HG03575 (cell line): ENCODE data around the gene CNR1.
A peak's percentile ranks its signal among the peaks of the same experiment; 100 is the strongest.
"Not testable (repeated sequence)": the region's sequence is repeated elsewhere in the genome, so short reads cannot be mapped to it uniquely, and the experiment has no call there.

Experiments
- ATAC-seq: cut with Tn5 transposase; IDR thresholded peaks from one replicate; pipeline ENCODE4 v1.9.1; 2021; ENCODE audit not compliant: unreplicated experiment, insufficient number of reproducible peaks, low FRiP score; ENCODE audit errors: extremely low read depth

CNR1 gene

DNA sequence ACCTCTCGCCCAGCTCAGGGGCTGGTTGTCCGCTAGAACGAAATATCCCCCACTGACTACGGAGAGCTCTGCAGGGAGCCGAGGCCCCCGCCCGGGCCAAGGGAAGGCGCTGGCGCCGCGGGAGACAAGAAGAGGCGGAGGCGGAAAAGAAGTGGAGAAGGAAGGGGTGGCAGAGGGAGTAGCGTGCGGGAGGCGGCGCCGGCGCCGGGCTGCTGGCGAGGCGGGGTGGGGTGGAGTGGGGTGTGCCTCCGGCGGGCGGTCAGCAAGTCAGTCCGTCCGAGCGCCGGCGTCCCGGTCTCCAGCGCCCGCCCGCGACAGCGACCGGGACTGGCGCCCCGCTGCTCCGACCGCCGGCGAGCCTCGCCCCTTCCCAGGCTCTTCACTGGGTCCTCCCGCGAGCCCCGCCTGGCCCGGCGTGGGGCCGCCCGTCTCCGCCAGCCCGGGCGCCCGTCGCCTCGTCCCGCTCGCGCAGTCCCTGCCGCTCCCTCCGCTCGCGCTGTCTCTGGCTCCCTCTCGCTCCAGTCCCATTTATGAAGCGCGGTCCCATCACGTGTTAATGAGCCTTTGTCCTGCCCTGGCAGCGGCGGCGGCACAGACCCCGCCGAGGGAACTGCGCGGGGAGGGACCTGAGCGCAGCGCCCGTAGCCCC lies at the start of gene CNR1:
TSS of gene CNR1 (minus strand) at position 504 of the 649 bp plus-strand sequence. CDS start 21,073 bp downstream, outside the sequence.
- no peak for ATAC-seq

DNA sequence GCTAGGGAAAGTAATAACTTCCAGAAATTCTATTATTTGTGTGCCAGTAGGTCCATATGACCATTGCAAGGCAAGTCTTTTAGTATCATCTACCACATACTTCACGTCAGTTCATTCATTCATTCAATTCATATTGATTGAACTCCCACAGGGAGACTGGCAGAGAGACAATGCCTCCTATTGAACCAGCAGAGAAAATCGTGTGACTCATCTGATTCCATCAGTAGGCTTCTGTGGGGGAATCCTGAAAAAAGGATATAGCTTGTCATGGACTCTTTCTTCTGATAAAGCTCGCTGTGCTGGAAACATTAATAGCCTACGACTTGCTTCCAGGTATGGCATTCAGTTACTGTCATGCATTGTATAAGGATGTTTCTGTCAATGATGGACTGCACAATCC lies 45.3 kb upstream of the CNR1 start:
- ATAC-seq = no peak

DNA sequence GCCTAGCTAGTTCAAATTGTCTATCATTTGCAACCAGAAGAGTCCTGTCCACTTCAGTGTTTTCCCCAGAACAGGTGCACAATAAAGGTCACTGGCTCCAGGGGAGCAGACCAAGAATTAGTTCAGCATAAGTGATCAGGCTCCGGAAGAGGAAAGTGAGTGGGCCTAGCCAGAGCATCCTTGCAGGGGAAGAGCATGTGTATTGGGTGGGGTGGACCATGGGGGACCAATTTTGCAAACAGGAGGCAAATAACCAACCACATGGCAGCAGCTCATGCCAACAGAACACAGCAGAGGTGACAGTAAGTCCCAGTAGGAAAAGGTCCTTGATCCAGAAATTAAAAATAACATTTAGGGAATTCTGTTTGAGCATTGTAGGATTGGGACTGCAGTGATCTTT lies 43.2 kb upstream of the CNR1 start:
- no peak for ATAC-seq

DNA sequence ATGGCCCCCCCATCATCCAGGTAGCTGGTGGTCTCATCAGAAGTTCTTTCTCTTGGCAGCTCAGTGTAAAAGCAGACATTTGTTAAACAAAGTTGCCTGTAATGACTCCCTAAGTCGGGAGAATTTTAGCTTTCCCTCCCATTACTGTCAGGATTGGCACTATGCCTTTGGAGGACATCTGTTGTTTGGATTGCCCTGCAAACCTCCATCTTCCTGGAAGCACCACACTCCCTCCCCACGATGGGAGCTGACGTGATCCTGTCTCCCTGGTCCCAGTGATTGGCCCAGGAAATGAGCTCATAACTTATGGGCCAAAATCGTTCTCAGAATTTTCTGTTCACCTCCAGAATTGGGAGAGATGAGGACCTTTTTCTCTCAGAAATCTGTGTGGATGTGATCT lies 42.6 kb upstream of the CNR1 start:
- ATAC-seq = no peak

DNA sequence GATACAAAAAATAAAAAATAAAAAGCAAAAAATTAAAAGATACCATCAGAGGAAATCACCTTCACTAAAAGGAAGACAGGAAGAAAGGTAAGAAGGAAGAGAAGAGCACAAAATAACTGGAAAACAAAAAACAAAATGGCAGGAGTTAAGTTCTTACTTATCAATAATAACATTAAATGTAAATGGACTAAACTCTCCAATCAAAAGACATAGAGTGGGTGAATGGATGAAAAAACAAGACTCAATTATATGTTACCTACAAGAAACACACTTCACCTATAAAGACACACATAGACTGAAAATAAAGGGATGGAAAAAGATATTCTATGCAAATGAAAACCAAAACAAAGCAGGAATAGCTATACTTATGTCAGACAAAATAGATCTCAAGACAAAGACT lies 35.6 kb upstream of the CNR1 start:
- ATAC-seq = not testable (repeated sequence)

DNA sequence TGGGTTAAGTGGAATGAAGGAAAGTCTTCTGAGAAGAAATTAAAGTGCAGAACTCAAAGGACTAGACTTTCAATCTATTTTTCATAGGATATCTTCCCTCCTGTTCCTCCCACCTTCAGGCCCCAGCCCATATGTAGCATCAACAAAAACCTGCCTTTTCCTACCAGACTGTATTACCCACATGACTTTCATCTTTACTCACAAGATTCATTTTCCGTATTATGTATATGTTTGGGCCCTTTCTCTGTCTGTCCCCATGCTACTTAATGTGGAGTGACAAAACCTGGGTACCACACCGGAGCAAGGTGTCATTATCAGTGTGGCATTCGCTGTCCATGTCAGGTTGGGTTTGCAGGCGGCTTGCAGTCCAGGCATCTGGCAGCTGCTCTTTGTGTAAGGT lies 18.8 kb upstream of the CNR1 start:
- no peak for ATAC-seq

DNA sequence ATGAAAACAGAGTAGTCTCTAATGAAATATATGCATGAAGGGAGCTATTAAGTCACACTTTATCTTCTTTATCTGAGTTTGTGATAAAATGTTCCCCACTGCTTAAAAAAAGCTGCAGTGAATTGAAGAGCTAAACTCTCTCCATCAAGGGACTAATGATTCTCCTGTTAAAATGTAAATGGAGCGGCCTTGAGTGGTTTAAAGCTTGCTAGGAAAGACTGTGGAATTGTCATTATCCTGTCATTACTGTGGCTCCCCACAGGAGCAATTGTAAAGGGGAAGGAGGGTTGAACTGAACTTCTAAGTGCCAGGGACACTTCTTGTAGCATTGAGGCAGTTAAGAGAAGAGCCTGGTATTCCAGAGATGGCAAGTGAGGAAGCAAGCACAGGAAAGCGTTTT lies 17.3 kb upstream of the CNR1 start:
- no peak for ATAC-seq

DNA sequence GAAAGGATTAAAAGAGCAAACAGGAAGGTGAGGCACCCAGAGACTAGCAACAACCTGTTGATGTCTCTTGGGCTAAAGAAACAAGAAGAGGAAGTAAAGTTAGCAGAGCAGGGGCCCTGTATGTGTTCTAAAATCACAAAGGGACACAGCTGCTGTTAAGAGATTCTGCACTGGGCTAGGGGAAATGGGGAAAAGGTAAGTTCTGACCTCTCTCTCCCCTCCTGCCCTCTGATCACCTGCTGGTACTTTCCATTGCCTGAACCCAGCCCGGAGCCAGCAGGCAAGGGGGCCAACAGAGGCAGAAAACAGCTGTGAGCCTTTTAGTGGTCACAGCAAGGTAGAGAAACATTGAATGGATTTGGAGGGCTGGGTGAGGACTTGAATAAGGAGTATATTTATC lies 13.5 kb upstream of the CNR1 start:
- peak; percentile 43 for ATAC-seq

DNA sequence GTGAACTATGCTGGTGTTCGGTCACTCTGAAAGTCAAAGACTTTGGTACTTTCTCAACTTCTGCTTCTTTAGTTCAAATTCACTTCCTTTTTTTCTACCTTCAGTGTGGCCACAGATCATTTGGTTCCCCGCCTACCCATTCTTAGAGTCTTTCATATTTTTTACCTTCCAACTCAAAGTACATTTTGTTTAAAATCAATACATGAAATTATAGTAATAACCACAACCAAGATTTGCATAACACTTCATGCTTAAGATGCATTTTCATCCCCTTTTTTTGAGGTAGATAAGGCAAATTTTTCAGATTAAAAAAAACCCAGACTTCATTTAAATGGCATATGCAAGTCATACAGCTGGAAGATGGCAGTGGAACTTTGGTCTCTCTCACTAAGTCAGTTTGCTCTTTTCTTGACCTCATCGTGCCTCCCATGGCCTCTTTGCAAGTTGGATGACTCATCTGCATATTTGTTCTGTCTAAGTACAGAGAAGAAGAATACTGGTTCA lies 11.9 kb upstream of the CNR1 start:
- ATAC-seq = peak; percentile 43

DNA sequence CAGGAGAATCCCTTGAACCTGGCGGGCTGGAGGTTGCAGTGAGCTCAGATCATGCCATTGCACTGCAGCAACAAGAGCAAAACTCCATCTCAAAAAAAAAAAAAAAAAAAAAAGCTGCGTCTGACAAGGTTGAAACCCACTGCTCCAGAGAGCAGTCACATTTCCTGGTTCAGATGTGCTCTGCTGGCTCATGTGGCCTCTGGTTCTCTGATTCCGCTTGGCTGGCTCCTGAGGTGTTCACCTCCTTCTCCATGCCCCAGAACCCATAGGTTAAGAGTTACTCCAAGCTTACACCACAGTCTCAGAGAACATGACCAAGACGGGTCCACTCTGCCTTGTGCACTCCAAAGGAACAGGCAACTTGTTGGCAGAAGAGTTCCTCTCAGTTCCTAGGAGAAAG lies 8.8 kb upstream of the CNR1 start:
- no peak for ATAC-seq

DNA sequence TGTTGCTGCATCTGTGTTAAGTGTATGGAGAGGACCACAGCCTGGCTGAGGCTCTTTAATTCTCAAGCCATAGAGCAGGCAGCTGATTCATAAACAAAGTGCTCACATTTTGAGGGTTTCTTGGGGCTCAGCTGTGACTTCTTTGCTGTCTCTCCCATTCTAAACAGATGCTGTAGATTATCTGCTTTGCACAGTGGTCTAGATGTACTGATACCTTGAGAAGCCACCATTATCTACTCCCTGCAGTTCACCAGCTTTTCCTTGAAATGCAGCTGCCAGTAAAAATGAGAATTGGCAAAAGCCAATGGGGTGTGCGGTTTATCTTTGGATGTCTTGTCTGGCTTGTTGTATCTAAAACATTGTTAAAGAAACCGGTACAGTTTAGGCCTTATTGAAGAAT lies 5.2 kb upstream of the CNR1 start:
- no peak for ATAC-seq

DNA sequence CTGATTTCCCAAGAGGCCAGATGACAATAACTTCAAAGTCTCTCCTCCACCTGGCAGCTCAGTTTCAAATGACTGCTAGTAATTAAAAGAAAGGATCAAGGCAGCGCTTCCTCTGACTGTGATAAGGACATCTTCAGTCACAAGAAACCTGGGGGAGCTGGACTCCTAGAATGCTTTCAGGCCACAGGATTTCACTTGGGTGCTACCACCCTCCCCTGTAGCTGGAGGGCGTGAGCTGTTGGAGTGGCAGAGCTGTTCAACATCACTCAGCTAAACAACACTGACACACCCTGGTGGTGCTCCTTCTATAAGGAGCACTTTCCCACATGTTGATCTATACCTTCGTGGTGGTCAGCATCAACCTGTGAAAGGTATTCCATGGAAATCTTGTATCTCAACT lies 2.2 kb upstream of the CNR1 start:
- ATAC-seq = no peak

DNA sequence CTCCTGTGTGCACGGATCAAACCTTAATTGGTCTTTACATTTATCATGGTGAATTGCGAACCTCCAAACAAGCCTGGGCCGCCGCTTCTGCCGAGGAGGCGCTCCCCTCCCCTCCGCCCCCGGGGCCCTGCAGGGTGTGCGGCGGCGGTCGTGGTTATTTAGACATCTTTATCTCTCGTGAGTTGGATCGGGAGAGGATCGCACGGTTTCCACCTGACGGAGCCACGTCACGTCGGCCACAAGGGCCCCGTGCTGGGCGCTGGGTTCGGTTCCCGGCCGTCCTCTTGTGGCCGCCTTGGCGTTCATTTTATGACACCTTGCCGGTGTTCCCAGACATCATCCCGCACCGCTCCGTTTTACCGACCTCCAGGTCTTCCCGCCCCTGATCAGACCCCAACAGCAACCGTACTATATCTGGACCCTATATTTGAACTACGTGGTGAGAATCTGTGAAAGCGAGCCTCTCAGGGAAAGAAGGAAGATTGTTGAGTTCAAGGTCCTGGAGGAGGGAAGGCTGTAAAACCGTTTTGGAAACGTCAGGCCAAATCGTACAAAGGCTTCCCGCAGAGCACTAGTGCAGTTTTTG lies 1.3 kb upstream of the CNR1 start:
- ATAC-seq = no peak

DNA sequence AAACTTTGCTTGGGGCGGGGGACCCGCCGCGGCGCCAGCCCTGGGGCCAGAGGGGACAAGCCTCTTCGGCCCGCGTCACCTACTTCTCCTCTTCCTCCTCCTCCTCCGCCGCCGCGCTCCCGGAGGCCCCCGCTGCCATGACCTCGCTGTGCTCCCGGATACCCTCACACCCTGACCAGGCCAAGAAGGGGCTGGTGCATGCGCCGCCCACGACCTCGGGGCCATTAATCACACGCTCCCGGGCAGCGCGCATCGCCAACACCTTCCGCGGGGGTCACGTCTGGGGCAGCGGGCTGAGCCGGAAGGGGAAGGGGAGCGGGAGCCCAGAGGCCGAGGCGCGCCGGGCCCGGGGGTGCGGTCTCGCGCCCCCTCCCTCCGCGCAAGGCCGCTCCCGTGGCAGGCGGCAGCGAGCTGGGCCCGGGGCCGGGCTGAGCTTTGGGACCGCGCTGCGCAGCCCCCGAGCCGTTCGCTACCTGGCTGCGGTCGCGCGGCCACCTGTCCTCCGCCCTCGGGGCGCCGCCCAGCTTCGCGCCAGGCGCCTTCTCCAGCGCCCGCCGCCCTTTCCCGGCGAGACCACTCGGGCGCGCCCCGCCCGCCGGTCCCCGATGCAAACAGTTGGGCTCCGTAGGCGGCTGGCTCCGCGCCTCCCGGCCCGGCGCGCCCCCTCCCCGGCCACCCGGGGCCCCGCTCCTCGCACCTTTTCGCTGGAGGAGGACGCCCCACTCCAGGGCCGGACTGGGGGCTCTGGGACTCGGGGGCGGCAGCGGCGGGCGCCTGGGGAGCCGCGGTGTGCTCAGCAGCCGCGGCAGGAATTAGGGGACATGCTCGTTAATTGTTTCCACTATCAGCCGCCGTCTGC lies 575 bp upstream of the CNR1 start:
- no peak for ATAC-seq

DNA sequence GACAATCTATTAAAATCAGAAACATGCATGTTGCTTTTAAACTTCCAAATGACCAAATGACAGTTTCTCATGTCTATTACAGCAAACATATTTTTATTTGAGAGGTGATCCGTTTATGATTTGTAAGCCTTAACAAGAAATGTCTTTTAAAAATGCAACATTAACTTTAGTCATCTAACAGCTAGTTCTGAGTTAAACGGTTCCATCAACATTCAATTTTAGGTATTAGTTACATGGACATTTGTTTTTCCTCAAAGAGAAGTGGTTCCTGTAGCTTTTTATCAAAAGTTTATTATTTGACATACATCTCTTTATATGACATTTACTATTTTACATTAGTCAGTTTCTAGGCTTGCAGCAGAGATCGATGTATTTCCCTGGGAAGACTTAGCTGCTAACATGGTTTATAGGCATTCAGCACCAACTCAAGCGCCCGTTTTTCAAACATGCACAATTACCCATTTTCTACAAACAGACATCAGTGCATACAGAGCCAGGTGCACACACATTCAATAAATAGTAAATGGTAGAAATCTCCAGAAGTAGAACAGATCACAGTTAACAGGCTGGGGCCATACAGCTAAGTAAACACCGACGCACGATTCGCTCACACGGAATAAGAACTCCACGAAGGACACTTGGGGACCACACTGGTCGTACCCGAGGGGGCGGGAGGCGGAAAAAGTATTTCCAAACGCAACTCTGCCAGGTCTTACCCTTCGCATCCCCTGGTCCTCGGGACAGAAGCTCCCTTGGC lies 882 bp downstream of the CNR1 start:
- no peak for ATAC-seq

DNA sequence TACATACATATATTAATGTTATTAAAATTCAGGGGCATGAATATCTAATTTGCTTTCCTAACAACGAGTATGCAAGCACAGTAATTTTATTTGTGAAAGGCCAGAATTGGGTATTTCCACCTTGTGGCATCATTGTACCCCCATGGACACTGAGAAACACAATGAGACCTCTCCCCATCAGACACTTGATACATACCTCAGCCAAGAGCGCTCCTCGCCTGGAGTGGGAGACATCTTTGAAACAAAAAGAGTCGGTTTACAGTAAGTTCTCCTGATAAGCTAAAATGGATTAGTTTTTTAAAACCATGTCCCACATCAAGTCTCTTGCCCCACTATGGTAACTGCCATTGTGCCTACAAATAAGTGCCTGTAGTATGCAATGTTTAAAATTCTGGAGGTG lies 2.1 kb downstream of the CNR1 start:
- ATAC-seq = no peak

DNA sequence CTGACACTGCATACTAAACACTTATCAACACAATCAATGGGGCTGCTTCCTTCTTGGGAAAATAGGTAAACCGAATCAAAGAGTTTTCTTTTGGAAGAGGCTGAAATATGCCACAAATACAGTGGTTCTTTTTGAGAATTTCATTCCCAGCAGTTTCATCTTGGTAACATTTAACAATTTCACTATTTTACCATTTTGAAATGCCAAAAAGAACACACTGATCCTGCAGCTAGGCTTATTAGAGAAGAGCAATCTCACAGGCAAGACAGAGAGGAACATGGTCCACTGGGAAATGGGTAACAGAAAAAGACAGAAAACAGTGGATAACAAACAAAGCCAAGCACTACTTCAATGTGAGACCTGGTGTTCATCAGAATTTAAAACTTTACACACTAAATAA lies 2.5 kb downstream of the CNR1 start:
- no peak for ATAC-seq

DNA sequence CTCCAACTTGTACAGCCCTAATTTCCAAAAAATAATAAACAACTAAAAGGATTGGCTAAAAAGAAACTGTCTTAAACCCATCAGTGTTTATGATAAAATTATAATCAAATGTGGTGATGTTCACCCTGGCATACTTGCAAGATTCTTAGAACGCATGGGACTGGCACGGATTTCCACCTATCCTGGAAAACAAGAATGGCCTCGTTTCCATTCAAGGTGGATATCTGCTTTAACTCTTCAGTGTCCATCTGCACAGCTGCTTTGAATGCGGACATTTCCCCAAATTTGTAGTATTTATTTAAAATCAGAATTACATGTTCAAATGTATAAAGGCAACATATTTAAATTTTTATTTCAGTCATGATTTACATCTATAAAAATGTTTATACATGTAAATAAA lies 4.2 kb downstream of the CNR1 start:
- no peak for ATAC-seq

DNA sequence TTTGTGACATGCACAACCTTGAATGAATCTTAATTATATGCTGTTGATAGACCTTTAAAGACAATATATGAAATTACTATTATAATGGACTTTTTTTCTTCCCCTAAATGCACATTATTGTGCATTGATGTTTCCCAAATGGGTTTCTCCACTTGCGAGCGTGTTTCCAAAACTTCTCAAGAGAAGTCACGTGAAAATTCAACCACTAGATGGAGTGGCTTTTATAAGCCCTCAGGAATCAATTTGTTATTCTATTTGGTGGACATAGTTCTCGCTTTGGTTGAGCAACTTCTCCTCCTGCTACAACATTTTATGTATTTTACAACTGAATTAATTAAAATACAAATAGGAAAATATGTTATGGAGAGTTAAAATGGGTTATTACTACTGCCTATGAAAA lies 9.0 kb downstream of the CNR1 start:
- no peak for ATAC-seq
